ENCODE results near the gene DENND2A.

Gene DENND2A

GRCh38 chr7:140604760-140605159 lies 35.9 kb downstream of the DENND2A start:
- no peak overlapping the region for H3K27ac ChIP-seq (ENCODE audit: low read length)
- no peak overlapping the region for H3K4me3 ChIP-seq (ENCODE audit: low read length)

GRCh38 chr7:140604076-140604475 lies 36.5 kb downstream of the DENND2A start:
- Histone ChIP-seq H3K27ac (ENCODE audit: low read length) (no peak overlapping the region), H3K4me3 (ENCODE audit: low read length) (no peak overlapping the region), H3K9me3 (ENCODE audit: control insufficient read depth, insufficient read depth, low read length) (no peaks in the 10 kb centered on the region), H3K27me3 (ENCODE audit: control insufficient read depth, insufficient read depth, low read length) (no peaks in the 10 kb centered on the region), H3K4me1 (ENCODE audit: control insufficient read depth, insufficient read depth, low read length) (no peaks in the 10 kb centered on the region), H3K36me3 (ENCODE audit: control insufficient read depth, insufficient read depth, low read length) (peaks cover 4% of the 10 kb centered on the region)
- whole genome bisulfite sequencing (ENCODE audit: insufficient coverage, insufficient read length) = no CpG with 5 or more reads among the region's 7 CpGs
- no peak for DNase-seq (ENCODE audit: low read depth, low spot score)

More at GRCh38 chr7:140604760-140605159, 35.9 kb downstream of the DENND2A start:
- no CpG with 5 or more reads among the region's 4 CpGs for WGBS (ENCODE audit: insufficient coverage, insufficient read length)
- Histone ChIP-seq H3K27me3 (ENCODE audit: control insufficient read depth, insufficient read depth, low read length) (no peaks in the 10 kb centered on the region), H3K9me3 (ENCODE audit: control insufficient read depth, insufficient read depth, low read length) (no peaks in the 10 kb centered on the region), H3K36me3 (ENCODE audit: control insufficient read depth, insufficient read depth, low read length) (peaks cover 4% of the 10 kb centered on the region), H3K4me1 (ENCODE audit: control insufficient read depth, insufficient read depth, low read length) (no peaks in the 10 kb centered on the region)
- no peak for DNase-seq (ENCODE audit: low read depth, low spot score)

GRCh38 chr7:140601566-140602174 lies 38.9 kb downstream of the DENND2A start:
- Histone ChIP-seq H3K27ac (ENCODE audit: low read length) (no peak overlapping the region), H3K36me3 (ENCODE audit: control insufficient read depth, insufficient read depth, low read length) (peaks cover 4% of the 10 kb centered on the region), H3K4me1 (ENCODE audit: control insufficient read depth, insufficient read depth, low read length) (no peaks in the 10 kb centered on the region), H3K9me3 (ENCODE audit: control insufficient read depth, insufficient read depth, low read length) (no peaks in the 10 kb centered on the region), H3K27me3 (ENCODE audit: control insufficient read depth, insufficient read depth, low read length) (no peaks in the 10 kb centered on the region), H3K4me3 (ENCODE audit: low read length) (no peak overlapping the region)
- WGBS (ENCODE audit: insufficient coverage, insufficient read length) = no CpG with 5 or more reads among the region's 21 CpGs
- DNase-seq (ENCODE audit: low read depth, low spot score) = no peak

- no peak for DNase-seq (ENCODE audit: low read depth, low spot score)
- H3K9me3 ChIP-seq (ENCODE audit: control insufficient read depth, insufficient read depth, low read length) = no peaks in the 10 kb centered on the region
- H3K27me3 ChIP-seq (ENCODE audit: control insufficient read depth, insufficient read depth, low read length) = no peaks in the 10 kb centered on the region
- no CpG with 5 or more reads among the region's 3 CpGs for WGBS (ENCODE audit: insufficient coverage, insufficient read length)
- no peak overlapping the region for H3K4me3 ChIP-seq (ENCODE audit: low read length)
- H3K36me3 ChIP-seq (ENCODE audit: control insufficient read depth, insufficient read depth, low read length) = peaks cover 4% of the 10 kb centered on the region
- no peak overlapping the region for H3K27ac ChIP-seq (ENCODE audit: low read length)
- H3K4me1 ChIP-seq (ENCODE audit: control insufficient read depth, insufficient read depth, low read length) = peaks cover 1% of the 10 kb centered on the region; the same call in 1 of the 2 replicates
These were observed 40.3 kb downstream of the DENND2A start for GRCh38 chr7:140600341-140600740.

- DNase-seq (ENCODE audit: low read depth, low spot score) = no peak
- no peaks in the 10 kb centered on the region for H3K27me3 ChIP-seq (ENCODE audit: control insufficient read depth, insufficient read depth, low read length)
- no peak overlapping the region for H3K4me3 ChIP-seq (ENCODE audit: low read length)
- no CpG with 5 or more reads among the region's 5 CpGs for WGBS (ENCODE audit: insufficient coverage, insufficient read length)
- no peak overlapping the region for H3K27ac ChIP-seq (ENCODE audit: low read length)
- H3K9me3 ChIP-seq (ENCODE audit: control insufficient read depth, insufficient read depth, low read length) = no peaks in the 10 kb centered on the region
- H3K36me3 ChIP-seq (ENCODE audit: control insufficient read depth, insufficient read depth, low read length) = peaks cover 4% of the 10 kb centered on the region
- peaks cover 1% of the 10 kb centered on the region; the same call in 1 of the 2 replicates for H3K4me1 ChIP-seq (ENCODE audit: control insufficient read depth, insufficient read depth, low read length)
These were observed 43.1 kb downstream of the DENND2A start for GRCh38 chr7:140597428-140597949.

GRCh38 chr7:140596519-140597427 lies 43.8 kb downstream of the DENND2A start:
- Histone ChIP-seq H3K4me1 (ENCODE audit: control insufficient read depth, insufficient read depth, low read length) (peaks cover 1% of the 10 kb centered on the region; the same call in 1 of the 2 replicates), H3K27ac (ENCODE audit: low read length) (no peak overlapping the region), H3K36me3 (ENCODE audit: control insufficient read depth, insufficient read depth, low read length) (peaks cover 2% of the 10 kb centered on the region), H3K4me3 (ENCODE audit: low read length) (no peak overlapping the region), H3K27me3 (ENCODE audit: control insufficient read depth, insufficient read depth, low read length) (no peaks in the 10 kb centered on the region), H3K9me3 (ENCODE audit: control insufficient read depth, insufficient read depth, low read length) (no peaks in the 10 kb centered on the region)
- no CpG with 5 or more reads among the region's 7 CpGs for WGBS (ENCODE audit: insufficient coverage, insufficient read length)
- DNase-seq (ENCODE audit: low read depth, low spot score) = no peak

- no peaks in the 10 kb centered on the region for H3K27me3 ChIP-seq (ENCODE audit: control insufficient read depth, insufficient read depth, low read length)
- no peaks in the 10 kb centered on the region for H3K36me3 ChIP-seq (ENCODE audit: control insufficient read depth, insufficient read depth, low read length)
- no peak overlapping the region for H3K27ac ChIP-seq (ENCODE audit: low read length)
- peaks cover 1% of the 10 kb centered on the region; the same call in 1 of the 2 replicates for H3K4me1 ChIP-seq (ENCODE audit: control insufficient read depth, insufficient read depth, low read length)
- DNase-seq (ENCODE audit: low read depth, low spot score) = no peak
- no CpG with 5 or more reads among the region's 15 CpGs for WGBS (ENCODE audit: insufficient coverage, insufficient read length)
- H3K4me3 ChIP-seq (ENCODE audit: low read length) = no peak overlapping the region
- no peaks in the 10 kb centered on the region for H3K9me3 ChIP-seq (ENCODE audit: control insufficient read depth, insufficient read depth, low read length)
These were observed 45.0 kb downstream of the DENND2A start for GRCh38 chr7:140595468-140596092.

- Histone ChIP-seq H3K27me3 (ENCODE audit: control insufficient read depth, insufficient read depth, low read length) (no peaks in the 10 kb centered on the region), H3K9me3 (ENCODE audit: control insufficient read depth, insufficient read depth, low read length) (no peaks in the 10 kb centered on the region), H3K27ac (ENCODE audit: low read length) (no peak overlapping the region), H3K4me1 (ENCODE audit: control insufficient read depth, insufficient read depth, low read length) (peaks cover 1% of the 10 kb centered on the region; the same call in 1 of the 2 replicates), H3K4me3 (ENCODE audit: low read length) (no peak overlapping the region), H3K36me3 (ENCODE audit: control insufficient read depth, insufficient read depth, low read length) (no peaks in the 10 kb centered on the region)
- no peak for DNase-seq (ENCODE audit: low read depth, low spot score)
- WGBS (ENCODE audit: insufficient coverage, insufficient read length) = no CpG with 5 or more reads among the region's 13 CpGs
These were observed 46.4 kb downstream of the DENND2A start for GRCh38 chr7:140594131-140594691.

GRCh38 chr7:140593672-140593982 lies 47.0 kb downstream of the DENND2A start:
- Histone ChIP-seq H3K4me3 (ENCODE audit: low read length) (no peak overlapping the region), H3K9me3 (ENCODE audit: control insufficient read depth, insufficient read depth, low read length) (no peaks in the 10 kb centered on the region), H3K36me3 (ENCODE audit: control insufficient read depth, insufficient read depth, low read length) (no peaks in the 10 kb centered on the region), H3K27me3 (ENCODE audit: control insufficient read depth, insufficient read depth, low read length) (no peaks in the 10 kb centered on the region), H3K27ac (ENCODE audit: low read length) (no peak overlapping the region), H3K4me1 (ENCODE audit: control insufficient read depth, insufficient read depth, low read length) (peaks cover 1% of the 10 kb centered on the region; the same call in 1 of the 2 replicates)
- no CpG with 5 or more reads among the region's 4 CpGs for WGBS (ENCODE audit: insufficient coverage, insufficient read length)
- DNase-seq (ENCODE audit: low read depth, low spot score) = no peak

Data from iPS DF 6.9 (cell line).